ENCODE data around the gene SPAG16. TPM values are rescaled to one million over a fixed set of nuclear protein-coding genes. Genes with fewer than 3 reads are reported as not detected.

Gene SPAG16
- total RNA-seq, 1 experiment from 2014 or later = 16.0 TPM

DNA sequence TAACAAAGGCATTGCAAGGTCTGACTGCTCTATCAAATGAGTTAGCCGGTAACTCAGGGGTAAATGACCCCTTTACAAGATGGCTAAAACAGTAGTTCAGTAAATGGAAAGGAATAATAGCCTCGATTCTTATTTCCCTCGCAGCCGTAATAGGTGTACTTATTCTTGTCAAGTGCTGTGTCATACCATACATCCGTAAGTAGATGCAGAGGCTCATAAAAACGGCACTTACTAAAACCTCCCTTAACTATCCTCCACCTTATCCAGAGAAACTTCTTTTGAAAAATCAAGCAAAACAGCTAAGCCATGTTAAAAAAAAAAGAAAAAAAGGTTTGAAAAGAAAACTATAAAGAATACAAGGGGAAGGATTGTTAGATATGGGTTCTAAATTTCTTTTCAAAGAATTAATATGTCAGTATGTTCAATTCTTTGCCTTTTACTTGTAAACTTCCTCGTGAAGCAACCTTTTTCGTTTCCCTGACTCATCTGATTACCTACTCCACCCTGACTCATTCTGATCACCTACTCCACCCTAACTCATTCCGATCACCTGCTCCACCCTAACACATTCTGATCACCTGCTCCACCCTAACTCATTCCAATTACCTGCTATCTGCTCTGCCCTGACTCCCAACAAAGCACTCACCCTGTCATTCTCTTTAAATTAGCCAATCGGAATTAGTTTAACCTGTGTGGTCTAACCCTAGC lies 127.5 kb downstream of the SPAG16 start (continued):
- TF ChIP-seq GABPB1 (CRISPR knock-in tag; IDR thresholded peaks at IDR 0.05) = no peak
- TF ChIP-seq, protein P1, sequence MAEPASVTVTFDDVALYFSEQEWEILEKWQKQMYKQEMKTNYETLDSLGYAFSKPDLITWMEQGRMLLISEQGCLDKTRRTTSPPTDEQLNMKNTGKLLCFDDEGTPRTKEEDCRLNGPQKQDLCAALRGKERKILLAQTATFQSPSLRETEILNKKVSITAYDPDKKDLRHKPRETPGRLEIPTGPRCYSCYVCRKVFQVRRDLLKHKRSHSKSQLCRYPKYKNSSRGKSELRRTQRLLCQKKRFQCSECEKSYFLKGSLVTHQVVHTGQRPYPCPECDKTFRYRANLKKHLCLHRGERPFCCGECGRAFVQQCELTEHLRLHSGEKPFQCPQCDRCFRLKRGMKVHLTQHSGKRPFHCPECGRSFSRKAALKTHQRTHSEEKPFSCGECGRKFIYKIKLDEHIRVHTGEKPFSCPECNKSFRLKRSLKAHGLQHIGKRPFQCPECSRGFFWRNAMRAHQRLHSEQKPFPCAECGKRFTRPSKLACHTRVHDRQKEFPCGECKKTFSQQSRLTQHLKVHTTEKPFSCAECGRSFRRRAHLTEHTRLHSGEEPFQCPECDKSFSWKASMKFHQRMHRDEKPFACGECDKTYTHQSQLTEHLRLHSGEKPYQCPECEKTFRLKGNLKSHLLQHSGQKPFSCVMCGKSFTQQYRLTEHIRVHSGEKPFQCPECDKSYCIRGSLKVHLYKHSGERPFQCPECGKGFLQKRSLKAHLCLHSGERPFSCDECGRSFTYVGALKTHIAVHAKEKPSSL (CRISPR knock-in tag; conservative IDR thresholded peaks at IDR 0.05) = no peak
- TF ChIP-seq, protein P2, sequence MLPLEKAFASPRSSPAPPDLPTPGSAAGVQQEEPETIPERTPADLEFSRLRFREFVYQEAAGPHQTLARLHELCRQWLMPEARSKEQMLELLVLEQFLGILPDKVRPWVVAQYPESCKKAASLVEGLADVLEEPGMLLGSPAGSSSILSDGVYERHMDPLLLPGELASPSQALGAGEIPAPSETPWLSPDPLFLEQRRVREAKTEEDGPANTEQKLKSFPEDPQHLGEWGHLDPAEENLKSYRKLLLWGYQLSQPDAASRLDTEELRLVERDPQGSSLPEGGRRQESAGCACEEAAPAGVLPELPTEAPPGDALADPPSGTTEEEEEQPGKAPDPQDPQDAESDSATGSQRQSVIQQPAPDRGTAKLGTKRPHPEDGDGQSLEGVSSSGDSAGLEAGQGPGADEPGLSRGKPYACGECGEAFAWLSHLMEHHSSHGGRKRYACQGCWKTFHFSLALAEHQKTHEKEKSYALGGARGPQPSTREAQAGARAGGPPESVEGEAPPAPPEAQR (CRISPR knock-in tag; IDR thresholded peaks at IDR 0.05) = no peak
- TF ChIP-seq, protein P3, sequence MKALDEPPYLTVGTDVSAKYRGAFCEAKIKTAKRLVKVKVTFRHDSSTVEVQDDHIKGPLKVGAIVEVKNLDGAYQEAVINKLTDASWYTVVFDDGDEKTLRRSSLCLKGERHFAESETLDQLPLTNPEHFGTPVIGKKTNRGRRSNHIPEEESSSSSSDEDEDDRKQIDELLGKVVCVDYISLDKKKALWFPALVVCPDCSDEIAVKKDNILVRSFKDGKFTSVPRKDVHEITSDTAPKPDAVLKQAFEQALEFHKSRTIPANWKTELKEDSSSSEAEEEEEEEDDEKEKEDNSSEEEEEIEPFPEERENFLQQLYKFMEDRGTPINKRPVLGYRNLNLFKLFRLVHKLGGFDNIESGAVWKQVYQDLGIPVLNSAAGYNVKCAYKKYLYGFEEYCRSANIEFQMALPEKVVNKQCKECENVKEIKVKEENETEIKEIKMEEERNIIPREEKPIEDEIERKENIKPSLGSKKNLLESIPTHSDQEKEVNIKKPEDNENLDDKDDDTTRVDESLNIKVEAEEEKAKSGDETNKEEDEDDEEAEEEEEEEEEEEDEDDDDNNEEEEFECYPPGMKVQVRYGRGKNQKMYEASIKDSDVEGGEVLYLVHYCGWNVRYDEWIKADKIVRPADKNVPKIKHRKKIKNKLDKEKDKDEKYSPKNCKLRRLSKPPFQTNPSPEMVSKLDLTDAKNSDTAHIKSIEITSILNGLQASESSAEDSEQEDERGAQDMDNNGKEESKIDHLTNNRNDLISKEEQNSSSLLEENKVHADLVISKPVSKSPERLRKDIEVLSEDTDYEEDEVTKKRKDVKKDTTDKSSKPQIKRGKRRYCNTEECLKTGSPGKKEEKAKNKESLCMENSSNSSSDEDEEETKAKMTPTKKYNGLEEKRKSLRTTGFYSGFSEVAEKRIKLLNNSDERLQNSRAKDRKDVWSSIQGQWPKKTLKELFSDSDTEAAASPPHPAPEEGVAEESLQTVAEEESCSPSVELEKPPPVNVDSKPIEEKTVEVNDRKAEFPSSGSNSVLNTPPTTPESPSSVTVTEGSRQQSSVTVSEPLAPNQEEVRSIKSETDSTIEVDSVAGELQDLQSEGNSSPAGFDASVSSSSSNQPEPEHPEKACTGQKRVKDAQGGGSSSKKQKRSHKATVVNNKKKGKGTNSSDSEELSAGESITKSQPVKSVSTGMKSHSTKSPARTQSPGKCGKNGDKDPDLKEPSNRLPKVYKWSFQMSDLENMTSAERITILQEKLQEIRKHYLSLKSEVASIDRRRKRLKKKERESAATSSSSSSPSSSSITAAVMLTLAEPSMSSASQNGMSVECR (CRISPR knock-in tag; IDR thresholded peaks at IDR 0.05; ENCODE audit: borderline replicate concordance) = no peak
- TF ChIP-seq FOXJ3 (CRISPR knock-in tag; IDR thresholded peaks at IDR 0.05; ENCODE audit: borderline replicate concordance) = no peak
- TF ChIP-seq ZNF263 (CRISPR knock-in tag; IDR thresholded peaks at IDR 0.05; ENCODE audit: low read depth) = no peak
- no peak for TF ChIP-seq ZNF423 (CRISPR knock-in tag; IDR thresholded peaks at IDR 0.05)
- TF ChIP-seq NR2C2 (CRISPR knock-in tag; IDR thresholded peaks at IDR 0.05) = no peak
- TF ChIP-seq FOXK1 (CRISPR knock-in tag; IDR thresholded peaks at IDR 0.05) = no peak

DNA sequence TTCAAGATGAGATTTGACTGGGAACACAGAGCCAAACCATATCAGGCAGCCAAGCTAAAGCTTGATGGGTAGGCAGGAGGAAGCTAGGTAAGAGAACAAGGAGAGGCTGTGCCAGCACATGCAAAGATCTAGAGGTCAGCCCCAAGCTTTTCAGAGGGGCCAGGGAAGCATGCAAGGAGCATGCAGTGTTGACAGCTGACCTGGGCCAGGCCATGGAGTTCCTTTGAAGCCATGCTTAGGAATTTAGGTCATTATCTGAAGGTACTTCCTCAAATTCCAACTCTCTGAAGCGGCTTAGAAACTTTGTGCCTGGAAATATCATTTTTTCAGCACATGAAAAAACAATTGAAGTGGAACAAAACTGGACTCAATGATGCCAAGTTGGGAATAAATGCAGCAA lies 130.8 kb downstream of the SPAG16 start:
- Mint-ChIP-seq H3K36me3 (no peaks in the 10 kb centered on the region), H3K27me3 (ENCODE audit: low read depth) (no peaks in the 10 kb centered on the region), H3K4me1 (0 out of 2 replicates have a peak, but pooled peaks cover under 1% of the 10 kb centered on the region), H3K4me3 (no peak overlapping the region), H3K9me3 (no peaks in the 10 kb centered on the region), H3K27ac (no peak overlapping the region)
- POLR2A ChIA-PET = no interaction called here
- CTCF ChIA-PET = no interaction called here
- DNase-seq (ENCODE audit: low spot score) (no peak), ATAC-seq (no peak)
- TF ChIP-seq IRF2 (CRISPR knock-in tag; IDR thresholded peaks at IDR 0.05; ENCODE audit: borderline replicate concordance, low read depth) (no peak), ZBTB21 (CRISPR knock-in tag; IDR thresholded peaks at IDR 0.05; ENCODE audit: borderline replicate concordance) (no peak), SMAD4 (CRISPR knock-in tag; IDR thresholded peaks at IDR 0.05) (no peak), CREB1 (CRISPR knock-in tag; IDR thresholded peaks at IDR 0.05) (no peak), ZNF219 (CRISPR knock-in tag; IDR thresholded peaks at IDR 0.05; ENCODE audit: borderline replicate concordance) (no peak), GTF2I (CRISPR knock-in tag; conservative IDR thresholded peaks at IDR 0.05) (no peak), PRRX2 (CRISPR knock-in tag; IDR thresholded peaks at IDR 0.05) (no peak), SOX15 (CRISPR knock-in tag; IDR thresholded peaks at IDR 0.05) (no peak), JAZF1 (CRISPR knock-in tag; IDR thresholded peaks at IDR 0.05) (no peak), ZNF138 (CRISPR knock-in tag; conservative IDR thresholded peaks at IDR 0.05) (no peak)
- TF ChIP-seq, protein P4, sequence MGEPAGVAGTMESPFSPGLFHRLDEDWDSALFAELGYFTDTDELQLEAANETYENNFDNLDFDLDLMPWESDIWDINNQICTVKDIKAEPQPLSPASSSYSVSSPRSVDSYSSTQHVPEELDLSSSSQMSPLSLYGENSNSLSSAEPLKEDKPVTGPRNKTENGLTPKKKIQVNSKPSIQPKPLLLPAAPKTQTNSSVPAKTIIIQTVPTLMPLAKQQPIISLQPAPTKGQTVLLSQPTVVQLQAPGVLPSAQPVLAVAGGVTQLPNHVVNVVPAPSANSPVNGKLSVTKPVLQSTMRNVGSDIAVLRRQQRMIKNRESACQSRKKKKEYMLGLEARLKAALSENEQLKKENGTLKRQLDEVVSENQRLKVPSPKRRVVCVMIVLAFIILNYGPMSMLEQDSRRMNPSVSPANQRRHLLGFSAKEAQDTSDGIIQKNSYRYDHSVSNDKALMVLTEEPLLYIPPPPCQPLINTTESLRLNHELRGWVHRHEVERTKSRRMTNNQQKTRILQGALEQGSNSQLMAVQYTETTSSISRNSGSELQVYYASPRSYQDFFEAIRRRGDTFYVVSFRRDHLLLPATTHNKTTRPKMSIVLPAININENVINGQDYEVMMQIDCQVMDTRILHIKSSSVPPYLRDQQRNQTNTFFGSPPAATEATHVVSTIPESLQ (CRISPR knock-in tag; IDR thresholded peaks at IDR 0.05) = no peak
- TF ChIP-seq, protein P5, sequence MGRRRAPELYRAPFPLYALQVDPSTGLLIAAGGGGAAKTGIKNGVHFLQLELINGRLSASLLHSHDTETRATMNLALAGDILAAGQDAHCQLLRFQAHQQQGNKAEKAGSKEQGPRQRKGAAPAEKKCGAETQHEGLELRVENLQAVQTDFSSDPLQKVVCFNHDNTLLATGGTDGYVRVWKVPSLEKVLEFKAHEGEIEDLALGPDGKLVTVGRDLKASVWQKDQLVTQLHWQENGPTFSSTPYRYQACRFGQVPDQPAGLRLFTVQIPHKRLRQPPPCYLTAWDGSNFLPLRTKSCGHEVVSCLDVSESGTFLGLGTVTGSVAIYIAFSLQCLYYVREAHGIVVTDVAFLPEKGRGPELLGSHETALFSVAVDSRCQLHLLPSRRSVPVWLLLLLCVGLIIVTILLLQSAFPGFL (CRISPR knock-in tag; IDR thresholded peaks at IDR 0.05; ENCODE audit: borderline replicate concordance) = no peak
- TF ChIP-seq, protein P6, sequence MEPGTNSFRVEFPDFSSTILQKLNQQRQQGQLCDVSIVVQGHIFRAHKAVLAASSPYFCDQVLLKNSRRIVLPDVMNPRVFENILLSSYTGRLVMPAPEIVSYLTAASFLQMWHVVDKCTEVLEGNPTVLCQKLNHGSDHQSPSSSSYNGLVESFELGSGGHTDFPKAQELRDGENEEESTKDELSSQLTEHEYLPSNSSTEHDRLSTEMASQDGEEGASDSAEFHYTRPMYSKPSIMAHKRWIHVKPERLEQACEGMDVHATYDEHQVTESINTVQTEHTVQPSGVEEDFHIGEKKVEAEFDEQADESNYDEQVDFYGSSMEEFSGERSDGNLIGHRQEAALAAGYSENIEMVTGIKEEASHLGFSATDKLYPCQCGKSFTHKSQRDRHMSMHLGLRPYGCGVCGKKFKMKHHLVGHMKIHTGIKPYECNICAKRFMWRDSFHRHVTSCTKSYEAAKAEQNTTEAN (CRISPR knock-in tag; IDR thresholded peaks at IDR 0.05) = no peak
- TF ChIP-seq, protein P7, sequence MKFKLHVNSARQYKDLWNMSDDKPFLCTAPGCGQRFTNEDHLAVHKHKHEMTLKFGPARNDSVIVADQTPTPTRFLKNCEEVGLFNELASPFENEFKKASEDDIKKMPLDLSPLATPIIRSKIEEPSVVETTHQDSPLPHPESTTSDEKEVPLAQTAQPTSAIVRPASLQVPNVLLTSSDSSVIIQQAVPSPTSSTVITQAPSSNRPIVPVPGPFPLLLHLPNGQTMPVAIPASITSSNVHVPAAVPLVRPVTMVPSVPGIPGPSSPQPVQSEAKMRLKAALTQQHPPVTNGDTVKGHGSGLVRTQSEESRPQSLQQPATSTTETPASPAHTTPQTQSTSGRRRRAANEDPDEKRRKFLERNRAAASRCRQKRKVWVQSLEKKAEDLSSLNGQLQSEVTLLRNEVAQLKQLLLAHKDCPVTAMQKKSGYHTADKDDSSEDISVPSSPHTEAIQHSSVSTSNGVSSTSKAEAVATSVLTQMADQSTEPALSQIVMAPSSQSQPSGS (CRISPR knock-in tag; IDR thresholded peaks at IDR 0.05; ENCODE audit: borderline replicate concordance, low read depth) = no peak
